ENCODE data around the gene ZNF483.
"Not testable (repeated sequence)": the region's sequence is repeated elsewhere in the genome, so short reads cannot be mapped to it uniquely, and the experiment has no call there.

ZNF483 gene

DNA sequence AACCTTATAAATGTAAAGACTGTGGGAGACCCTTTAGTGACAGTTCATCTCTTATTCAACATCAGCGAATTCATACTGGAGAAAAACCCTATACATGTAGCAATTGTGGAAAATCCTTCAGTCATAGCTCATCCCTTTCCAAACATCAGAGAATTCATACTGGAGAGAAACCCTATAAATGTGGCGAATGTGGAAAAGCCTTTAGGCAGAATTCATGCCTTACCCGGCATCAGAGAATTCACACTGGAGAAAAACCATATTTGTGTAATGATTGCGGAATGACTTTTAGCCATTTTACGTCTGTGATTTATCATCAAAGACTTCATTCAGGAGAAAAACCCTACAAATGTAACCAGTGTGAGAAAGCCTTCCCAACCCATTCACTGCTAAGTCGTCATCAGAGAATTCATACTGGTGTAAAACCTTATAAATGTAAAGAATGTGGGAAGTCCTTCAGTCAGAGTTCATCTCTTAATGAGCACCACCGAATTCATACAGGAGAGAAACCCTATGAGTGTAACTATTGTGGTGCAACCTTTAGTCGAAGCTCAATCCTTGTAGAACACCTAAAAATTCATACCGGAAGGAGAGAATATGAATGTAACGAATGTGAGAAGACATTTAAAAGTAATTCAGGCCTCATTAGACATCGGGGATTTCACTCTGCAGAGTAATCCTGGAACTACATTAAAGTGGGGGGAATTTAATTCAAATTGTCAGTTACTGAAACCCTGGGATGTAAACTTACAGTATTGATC is 17.7 kb downstream of the ZNF483 start:
- no peak for DNase-seq (ENCODE audit: low read depth)

DNA sequence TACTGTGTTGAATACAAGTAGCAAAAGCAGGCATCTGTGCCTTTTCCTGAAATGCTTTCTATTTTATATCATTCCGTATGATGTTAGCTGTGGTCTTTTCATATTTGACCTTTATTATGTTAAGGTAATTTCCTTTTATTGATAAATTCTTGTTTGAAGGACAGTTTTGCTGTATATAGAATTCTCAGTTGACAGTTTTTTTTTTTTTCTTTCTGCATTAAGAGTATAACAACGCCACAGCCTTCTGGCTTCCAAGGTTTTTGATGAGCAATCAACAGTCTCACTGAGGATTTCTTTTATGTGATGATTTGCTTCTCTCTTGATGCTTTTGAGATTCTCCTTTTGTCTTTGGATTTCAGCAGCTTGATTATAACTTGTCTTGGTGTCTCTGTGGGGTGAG is 23.6 kb downstream of the ZNF483 start:
- DNase-seq (ENCODE audit: low read depth): no peak

DNA sequence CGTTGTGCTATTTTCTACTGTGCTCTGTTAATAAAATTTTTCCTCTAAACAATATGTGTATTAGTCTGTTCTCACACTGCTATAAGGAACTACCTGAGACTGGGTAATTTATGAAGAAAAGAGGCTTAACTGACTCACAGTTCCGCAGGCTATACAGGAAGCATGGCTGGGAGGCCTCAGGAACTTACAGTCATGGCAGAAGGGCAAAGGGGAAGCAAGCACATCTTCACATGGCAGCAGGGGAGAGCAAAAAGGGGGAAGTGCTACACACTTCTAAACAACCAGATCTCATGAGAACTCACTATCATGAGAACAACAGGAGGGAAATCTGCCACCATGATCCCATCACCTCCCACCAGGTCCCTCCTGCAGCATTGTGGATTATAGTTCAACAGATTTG is 30.4 kb downstream of the ZNF483 start:
- DNase-seq (ENCODE audit: low read depth): not testable (repeated sequence)

DNA sequence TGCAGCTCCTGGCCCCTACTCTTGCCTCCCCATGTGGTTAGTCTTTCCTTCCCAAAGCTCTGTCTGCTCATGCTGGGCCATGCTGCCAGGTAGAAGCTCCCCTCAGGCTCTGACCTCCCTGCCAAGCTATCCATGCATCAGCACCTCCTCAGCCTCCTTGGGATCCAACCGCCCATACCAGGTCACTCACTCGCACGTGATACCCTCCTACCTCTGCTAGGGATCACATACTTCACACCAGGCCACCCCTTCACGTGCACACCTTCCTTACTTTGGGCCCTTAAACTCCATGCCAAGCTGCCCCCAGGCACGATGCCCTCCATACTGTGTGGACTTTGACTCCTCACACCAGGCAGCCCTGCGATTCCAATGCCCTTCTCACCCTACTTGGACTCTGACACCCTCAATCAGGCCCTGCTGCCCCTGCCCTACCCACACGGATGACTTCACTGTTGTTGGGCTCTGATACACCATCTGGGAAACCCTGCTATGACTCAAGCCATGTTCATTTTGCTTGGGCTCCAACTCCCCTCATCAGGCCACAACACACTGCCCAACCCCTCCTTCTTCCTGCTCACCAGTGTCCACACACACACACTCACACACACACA is 34.1 kb downstream of the ZNF483 start:
- DNase-seq (ENCODE audit: low read depth): no peak

DNA sequence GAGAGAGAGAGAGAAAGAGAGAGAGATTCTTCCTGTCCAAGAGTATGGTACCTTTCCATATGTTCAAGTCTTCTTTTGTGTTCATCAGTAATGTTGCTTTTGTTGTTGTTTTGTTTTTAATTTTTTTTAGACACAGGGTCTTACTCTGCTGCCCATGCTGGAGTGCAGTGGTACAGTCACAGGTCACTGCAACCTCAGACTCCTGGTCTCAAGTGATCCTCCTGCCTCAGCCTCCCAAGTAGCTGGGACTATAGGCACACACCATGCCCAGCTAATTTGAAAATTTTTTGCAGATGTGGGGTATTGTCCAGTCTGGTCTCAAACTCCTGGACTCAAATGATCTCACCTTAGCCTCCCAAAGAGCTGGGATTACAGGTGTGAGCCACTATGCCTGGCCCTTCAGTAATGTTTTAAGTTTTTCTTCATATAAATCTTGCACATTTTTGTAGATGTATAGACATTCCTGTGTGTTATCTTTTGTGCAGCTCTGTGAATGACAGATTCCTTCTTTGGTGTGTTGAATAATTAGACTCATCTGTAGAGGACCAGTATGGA is 36.3 kb downstream of the ZNF483 start:
- DNase-seq (ENCODE audit: low read depth): no peak

DNA sequence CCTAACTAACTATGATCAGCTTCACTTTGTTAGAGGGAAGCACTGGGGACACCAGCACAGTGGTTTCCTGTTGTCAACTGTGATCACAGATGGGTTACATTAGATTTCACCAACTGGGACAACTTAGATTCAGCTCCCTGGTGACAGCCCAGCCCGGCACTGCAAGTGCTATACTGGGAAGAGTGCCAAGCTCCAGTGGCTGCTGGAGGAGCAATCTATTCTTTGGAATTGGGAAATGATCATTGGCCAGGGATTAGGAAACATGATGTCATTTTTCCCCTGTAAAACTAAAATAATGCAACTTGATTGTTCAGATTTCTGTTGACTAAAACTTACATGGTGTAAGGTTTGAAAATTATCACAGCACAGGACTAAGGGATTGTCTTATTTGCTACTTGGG is 41.3 kb downstream of the ZNF483 start:
- no peak for DNase-seq (ENCODE audit: low read depth)

DNA sequence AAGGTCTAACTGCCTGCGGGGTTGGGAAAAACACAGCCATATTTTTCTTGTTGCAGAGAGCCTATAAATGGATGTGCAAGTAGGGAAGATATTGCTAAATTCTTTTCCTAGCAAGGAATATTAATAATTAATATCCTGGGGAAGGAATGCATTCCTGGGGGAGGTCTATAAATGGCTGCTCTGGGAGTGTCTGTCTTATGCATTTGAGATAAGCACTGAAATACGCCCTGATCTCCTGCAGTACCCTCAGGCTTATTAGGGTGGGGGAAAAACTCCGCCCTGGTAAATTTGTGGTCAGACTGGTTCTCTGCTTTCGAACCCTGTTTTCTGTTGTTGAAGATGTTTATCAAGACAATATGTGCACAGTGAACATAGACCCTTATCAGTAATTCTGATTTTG is 43.1 kb downstream of the ZNF483 start:
- DNase-seq (ENCODE audit: low read depth): not testable (repeated sequence)

DNA sequence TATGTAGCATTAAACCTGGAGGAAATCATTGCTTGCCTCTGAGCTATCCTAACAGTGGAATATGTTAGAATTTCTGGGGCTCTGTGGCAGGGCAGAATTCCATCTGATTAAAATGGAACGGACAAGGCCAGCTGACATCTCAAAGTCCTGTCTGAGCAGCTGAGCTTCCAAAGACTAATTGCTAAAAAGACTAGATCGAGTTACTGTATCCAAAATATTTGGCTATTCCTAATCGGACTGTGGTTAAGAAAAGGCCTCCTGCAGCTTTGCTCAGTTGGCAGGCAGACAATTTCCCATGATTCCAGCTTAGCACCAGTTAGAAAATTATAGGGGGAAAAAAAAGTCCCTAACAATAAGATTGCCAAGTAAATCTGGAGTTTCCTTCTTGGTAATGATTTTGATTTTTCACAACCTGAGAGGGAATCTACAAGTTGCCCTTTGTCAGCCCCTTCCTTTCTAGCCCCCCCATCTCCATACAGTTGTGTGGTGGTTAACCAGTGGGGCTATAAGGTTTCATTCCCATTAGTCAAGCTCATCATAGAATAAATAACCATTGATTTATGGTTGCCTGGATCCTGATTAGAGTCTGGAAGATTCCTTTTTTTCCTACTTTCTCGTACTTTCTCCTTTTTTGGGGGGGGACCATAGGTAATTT is 48.1 kb downstream of the ZNF483 start:
- no peak for DNase-seq (ENCODE audit: low read depth)

DNA sequence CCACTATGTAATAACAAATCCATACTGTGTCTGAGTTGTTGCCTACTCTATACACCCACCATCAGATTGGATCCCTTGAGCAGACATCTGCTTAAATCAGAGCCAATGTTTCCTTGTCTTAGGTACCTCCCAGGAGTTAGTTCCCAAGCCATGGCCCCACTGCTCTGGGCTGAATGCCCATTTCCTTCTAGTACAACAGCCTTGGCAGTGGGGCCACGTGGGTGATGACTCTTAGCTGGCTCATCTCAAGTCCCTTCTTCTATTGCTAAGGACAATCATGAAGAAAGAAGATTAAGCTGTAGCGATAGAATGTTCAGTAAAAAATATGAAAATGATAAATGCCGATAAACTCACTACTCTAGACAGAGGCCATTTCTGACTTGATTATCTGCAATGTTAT is 57.9 kb downstream of the ZNF483 start:
- DNase-seq (ENCODE audit: low read depth): no peak

DNA sequence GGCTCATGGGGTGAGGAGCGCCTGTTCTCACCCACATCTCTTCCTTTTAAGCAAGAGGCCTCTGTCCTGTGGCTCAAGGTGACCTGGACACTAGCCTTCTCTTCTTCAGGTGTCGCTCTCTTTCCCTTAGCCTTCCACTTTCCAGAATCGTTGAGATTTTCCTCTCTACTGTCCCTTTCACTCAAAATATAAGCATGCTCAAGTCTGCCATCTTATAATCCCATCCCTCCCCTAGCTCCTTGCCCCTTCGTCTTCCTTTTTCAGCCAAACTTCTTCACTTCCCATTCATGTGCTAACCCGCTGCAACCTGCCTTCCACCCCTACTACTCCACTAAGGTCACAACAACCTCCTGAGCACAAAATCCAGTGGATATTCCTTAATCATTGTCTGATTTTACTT is 61.4 kb downstream of the ZNF483 start:
- no peak for DNase-seq (ENCODE audit: low read depth)

DNA sequence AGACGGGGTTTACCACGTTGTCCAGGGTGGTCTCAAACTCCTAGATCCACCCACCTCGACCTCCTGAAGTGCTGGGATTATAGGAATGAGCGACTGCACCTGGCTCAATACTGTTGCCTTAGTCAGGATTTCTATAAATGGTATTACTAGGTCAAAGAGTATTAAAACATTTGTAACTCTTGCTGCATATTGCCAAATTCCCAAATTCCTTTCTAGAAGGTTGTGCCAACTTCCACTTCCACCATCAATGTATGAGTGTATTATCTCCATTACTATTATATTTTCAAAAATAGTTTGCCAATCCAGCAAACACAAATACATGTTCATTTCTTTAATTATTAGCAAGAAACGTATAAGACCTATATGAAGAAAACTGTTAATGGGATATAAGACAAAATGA is 63.9 kb downstream of the ZNF483 start:
- DNase-seq (ENCODE audit: low read depth): no peak

DNA sequence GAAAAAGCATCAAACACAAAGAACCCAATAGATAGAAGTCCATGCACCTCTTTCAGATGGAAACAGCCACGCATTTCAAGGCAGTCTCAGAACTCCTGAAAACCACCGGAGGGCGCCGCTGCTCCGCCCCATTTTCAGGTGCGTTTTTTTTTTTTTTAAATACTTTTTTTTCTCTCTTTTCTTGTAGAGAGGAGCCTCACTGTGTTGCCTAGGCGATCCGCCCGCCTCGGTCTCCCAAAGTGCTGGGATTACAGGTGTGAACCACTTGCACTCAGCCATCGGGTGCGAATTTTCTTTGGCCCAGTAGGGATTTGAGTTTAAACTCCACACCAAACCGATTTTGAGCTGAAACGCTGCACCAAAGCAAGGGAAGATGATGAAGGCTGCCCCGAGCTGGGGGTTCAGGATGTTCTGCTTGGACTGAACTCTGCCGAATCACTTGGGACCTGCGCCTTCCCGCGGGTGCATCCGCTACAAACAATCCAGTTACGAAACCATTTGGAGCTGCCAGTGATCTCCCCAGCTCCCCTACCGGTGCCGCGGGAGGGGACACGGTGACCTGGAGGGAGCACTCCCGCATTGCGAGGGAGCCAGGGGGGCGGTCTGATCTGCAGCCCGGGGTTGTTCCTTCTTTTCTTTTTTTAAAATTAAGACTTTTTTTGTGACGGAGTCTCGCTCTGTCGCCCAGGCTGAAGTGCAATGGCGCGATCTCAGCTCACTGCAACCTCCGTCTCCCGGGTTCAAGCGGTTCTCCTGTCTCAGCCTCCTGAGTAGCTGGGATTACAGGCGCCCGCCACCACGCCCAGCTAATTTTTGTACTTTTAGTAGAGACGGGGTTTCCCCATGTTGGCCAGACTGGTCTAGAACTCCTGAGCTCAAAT is 73.1 kb downstream of the ZNF483 start:
- peak; percentile 23 for DNase-seq (ENCODE audit: low read depth)

DNA sequence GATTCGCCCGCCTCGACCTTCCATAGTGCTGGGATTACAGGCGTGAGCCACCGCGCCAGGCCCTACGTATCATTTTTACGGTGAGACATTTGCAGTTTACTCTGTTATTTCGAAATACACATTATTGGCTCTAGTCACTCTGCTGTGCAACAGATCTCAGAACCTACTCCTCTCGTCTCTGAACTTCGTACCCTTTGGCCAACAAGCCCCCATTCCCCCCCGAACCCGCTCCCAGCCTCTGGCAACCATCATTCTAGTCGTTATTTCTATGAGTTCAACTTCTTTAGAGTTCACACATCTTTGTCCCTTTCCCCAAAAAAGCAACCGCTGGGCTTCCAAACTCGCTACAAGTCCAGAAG is 73.7 kb downstream of the ZNF483 start:
- DNase-seq (ENCODE audit: low read depth): no peak

DNA sequence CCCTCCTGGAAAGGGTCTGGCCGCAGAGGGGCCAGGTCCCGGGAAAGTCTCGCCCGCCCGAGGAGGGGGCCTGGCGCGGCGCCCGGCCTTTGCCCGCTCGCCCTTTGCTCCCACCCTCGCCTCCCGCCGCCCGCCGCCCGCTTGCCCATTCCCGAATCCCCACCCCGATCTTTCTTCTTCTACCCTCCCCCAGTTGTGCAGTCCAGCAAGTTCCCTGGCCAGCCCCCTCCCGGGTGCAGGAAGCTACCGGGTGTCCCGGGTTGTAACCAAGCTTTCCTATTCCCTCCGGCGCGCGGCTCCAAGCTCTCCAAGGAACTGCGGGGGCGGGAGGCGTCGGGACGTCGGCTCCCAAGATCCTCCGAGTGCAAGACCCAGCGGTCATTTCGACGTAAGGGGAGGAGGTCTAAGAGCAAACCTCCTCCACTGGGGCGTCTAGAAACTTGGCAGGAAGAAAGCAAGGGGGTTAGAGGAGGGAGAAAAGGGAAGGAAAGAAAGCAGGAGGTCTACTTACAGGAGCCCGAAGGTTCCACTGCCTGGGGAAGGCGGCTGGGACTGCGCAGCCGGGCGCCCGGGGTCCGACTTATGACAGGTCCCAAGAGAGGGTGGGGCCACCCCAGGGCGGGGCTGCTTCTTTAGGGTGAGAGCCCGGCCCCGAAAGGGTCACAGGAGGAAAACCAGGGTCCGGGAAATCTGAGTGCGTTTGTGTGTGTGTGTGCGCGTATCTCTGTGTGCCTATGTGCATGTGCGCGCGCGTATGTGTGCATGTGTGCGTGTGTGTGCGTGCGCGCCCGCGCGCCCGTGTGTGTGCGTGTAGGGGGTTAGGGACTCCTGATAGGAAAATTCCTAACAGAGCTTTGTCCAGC is 74.3 kb downstream of the ZNF483 start, which contains the start of gene PTGR1:
Gene PTGR1, minus strand, starts transcription at position 556 of the 863 bp plus-strand sequence. CDS start 2,225 bp downstream, outside the sequence.
- DNase-seq (ENCODE audit: low read depth): no peak

DNA sequence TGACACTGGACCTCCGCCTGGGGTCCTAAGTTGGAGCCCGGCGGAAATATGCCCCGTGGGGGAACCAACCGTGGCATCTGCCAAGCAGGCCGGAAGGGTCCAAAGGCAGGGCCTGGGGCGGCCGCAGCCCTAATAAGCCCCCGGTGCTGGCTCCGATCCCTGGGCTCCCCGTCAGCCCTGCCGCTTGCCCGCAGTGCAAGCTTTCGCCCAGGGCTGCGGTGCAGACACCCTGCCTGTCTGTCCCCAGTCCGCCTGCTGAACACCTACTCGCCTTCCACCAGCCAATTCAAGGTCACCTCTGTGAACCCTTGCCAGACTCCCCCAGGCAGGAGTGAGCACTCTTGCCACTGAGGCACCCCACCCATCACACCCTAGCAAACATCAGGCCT is 75.0 kb downstream of the ZNF483 start:
- DNase-seq (ENCODE audit: low read depth): no peak

DNA sequence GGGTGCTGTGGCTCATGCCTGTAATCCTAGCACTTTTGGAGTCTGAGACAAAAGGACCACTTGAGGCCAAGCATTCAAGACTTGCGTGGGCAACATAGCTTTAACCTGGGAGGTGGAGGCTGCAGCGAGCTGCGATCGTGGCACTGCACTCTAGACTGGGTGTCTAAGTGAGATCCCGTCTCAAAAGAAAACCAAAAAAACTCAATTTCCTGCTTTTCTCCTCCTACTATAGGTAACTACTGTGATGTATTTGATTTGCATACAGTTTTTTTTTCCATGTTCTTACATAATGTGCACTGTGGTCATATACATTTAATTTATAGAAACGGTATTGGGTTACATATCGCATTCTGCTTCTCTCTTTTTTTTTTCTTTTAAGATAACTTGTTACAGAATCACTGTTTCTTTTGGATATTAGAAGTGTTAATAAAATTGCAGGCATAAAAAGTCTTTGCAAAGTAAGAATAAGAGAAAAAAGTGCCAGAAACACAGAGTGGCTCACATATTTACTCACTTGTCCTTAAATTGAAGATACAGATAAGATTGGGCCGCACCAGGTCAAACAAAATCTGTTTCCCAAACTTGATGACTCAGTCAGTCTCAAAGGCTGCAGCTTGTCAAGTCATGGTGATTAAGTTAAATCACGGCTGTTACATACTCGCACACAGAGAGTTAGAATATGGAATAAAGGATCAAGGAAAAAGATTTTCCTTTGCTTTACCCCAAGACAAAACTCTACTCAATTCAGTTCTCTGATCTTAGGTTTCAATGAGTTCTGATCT is 76.4 kb downstream of the ZNF483 start:
- no peak for DNase-seq (ENCODE audit: low read depth)

DNA sequence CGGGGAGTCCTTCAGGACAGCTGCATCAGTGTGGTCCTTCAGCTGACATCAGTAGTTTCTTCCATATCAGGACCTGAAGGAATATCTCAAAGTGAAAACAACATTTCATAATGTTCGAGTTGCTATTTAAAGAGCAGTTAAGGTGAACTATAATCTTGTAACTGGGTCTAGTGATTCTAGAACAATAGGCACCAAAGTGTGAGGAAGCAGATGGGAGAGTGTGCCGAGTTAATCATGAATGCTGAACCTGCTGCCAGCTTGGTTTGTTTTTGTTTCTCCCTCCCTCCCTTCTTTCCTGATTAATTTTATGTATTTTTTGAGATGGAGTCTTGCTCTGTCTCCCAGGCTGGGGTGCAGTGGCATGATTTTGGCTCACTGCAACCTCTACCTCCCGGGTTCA is 78.1 kb downstream of the ZNF483 start:
- no peak for DNase-seq (ENCODE audit: low read depth)

DNA sequence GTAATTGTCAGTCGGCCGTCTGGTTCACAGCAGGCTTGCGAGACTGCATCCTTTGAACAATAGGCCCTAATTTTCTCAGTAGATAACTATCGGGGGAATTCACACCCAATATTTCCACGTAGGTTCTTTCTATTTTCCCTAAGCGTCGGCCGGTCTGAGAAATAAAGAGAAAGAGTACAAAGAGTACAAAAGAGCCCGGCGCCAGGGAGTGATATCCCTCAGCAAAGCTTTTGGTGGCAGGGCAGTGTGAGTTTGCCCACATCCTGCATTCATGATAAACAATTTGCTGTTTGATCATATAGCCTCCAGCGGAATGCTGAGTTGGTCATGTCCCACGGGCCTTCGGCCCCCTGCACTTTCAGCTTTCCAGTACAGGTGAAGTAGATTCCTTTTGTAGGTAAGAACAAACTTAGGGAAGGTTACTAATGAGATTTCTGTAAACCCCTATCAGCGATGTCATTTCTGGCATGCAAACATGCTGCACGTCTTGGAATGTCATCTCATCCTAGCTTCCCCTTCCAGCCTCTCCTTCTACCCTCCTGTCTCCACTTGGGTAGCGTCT is 79.2 kb downstream of the ZNF483 start:
- no peak for DNase-seq (ENCODE audit: low read depth)

DNA sequence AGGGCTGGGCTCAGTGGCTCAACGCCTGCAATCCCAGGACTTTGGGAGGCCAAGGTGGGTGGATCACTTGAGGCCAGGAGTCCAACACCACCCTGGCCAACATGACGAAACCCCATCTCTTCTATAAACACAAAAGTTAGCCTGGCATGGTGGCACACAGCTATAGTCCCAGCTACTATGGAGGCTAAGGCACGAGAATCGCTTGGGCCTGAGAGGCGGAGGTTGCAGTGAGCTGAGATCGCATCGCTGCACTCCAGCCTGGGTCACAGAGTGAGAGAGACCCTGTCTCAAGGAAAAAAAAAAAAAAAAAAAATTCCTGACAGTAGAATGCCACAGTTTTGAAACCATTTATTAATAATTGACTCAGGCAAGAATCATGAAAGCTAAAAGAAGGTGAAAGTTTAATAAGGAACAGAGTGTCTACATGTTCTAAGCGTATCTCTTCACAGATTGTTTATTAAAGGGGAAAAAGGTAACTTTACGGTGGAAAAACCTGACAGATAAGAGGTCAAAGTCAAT is 80.1 kb downstream of the ZNF483 start:
- DNase-seq (ENCODE audit: low read depth): no peak

DNA sequence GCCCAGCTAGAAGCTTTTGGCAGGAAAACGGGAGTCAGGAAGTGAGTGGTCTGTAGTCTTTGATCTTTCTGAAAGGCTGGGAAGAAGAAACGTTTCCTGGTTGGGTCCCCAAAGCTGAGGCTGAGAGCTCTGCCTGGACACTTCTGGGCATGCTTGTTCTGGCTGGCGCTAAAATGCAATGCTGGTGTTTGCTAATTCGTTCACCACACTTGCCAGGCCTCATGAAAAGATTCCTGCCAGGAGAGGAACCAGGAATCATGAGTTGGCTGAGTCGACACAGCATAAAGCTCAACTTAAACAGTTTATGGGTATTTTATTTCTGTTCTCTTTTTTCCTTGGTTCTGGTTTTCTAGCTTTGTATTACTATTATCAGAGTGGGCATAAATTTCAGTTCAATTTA is 85.2 kb downstream of the ZNF483 start:
- no peak for DNase-seq (ENCODE audit: low read depth)
